ENCODE results near the gene CAPZA1.

GRCh38 chr1:112712701-112713128, 93.1 kb downstream of the CAPZA1 start:
- TF ChIP-seq POLR2A (IDR thresholded peaks at IDR 0.05), result no peak
- no peak for TF ChIP-seq CTCF (IDR thresholded peaks at IDR 0.05)

All from adrenal gland (tissue), 5 donors.